HG03521 (cell line): ENCODE results near the gene TNFRSF11A.
A peak's percentile ranks its signal among the peaks of the same experiment; 100 is the strongest.

Source experiments
- ATAC-seq: cut with Tn5 transposase; IDR thresholded peaks from one replicate; pipeline ENCODE4 v1.9.1; 2021; ENCODE audit warnings: mild to moderate bottlenecking, moderate library complexity; ENCODE audit not compliant: unreplicated experiment

The TNFRSF11A gene

GRCh38 chr18:62324917-62325805, at the start of gene TNFRSF11A:
TNFRSF11A (plus strand) TSS chr18:62325310; CDS start chr18:62325353, 43 bp downstream.
- peak; percentile 65 for ATAC-seq

GRCh38 chr18:62277045-62277444, 48.1 kb upstream of the TNFRSF11A start:
- no peak for ATAC-seq

DNA sequence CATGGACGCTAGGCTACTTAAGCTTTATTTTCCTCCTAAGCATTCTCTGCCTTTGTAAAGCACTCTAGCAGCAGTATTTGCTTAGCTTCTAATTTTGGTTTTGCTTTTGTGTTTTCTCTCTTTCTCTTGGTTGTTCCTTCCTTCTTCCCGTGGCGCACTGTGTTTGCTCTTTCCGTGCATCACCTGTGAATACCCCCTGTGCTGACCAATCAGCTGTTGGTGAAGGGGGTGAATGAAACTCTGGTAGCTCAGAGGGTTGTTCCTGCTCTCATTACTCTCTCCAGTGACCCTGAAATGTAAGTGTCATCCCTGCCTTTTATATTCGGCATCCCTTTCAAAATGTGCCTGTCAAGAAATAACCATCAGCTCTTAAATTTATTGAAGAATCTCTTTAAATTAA, 45.5 kb upstream of the TNFRSF11A start:
- no peak for ATAC-seq

GRCh38 chr18:62280058-62280457, 45.1 kb upstream of the TNFRSF11A start:
- ATAC-seq = no peak

DNA sequence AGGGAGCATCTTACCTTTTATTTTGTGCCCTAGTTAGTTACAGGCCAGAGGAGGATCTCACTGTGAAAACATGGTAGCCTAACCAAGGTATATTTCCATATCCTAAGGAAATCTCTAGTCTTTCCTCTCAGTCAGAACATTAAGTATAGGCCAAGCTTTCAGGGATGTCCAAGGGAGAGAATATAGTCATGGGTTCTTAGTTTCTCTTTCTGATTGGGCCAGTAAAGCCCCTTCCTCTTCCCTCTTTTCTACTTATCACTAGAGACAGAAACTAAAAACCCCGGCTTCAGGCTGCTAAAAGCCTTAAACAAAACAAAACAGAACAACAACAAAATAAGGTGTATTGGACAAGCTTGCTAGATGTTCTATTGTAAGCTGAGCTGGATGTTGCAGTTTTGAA, 44.3 kb upstream of the TNFRSF11A start:
- no peak for ATAC-seq

DNA sequence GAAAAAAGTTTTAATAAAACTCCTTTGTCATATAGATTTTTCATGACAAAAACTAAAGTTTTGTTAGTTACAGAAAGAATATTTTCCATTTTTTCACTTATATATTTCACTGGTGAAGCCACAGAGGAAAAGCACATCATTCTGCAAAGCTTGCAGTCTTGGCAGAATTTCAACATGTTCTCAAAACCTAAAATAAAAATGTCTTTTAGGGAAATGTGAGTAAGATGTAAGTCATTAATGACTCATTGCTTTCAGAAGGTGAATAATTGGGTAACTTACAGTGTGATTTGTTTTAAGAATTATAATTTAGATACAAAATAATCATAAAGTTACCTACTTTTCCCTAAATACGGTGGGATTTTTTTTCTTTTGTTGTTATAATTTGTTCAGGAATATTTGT, 43.4 kb upstream of the TNFRSF11A start:
- no peak for ATAC-seq

DNA sequence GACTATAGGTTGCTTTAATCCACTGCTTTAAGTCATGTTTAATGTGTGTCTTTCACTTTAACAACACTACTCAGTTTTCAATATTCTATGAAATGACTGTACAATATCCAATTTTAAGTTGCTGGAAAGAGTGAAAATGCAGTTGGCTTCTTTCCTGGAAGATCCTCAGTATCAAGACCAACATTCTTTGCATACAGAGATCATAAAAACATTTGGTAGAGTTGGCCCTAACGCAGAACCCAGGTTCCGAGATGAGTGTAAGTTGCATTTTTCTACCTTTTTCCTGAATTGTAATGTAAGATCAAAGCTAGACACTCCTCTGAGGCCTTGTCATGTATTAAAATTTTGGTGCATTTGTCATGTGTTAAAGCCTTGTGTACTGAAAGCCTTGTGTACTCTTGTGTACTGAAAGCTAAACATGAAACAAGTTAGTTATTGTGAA, 42.9 kb upstream of the TNFRSF11A start:
- ATAC-seq = no peak

DNA sequence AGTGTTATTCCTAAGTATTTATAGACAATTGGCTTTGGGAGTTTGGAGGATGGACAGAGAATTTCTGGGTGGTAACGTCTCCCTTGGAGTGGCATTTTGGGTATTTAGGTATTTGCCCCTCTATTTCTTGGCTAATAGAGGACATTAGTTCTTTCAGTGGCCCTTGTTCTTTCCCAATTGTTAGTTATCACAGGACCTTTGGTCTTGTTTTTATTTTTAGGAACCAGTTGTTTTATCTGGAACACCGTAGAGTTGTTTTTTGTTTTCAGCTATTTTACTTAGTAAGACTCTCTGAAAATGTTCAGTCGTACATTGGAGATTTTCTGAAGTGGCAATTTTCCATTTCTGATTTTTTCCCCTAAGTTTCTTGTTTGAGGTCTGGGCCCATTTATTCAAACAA, 40.5 kb upstream of the TNFRSF11A start:
- ATAC-seq = no peak

GRCh38 chr18:62285281-62285680, 39.8 kb upstream of the TNFRSF11A start:
- no peak for ATAC-seq

- no peak for ATAC-seq
Measured at GRCh38 chr18:62287781-62288664, 37.1 kb upstream of the TNFRSF11A start.

GRCh38 chr18:62288665-62289008, 36.5 kb upstream of the TNFRSF11A start:
- ATAC-seq = no peak

DNA sequence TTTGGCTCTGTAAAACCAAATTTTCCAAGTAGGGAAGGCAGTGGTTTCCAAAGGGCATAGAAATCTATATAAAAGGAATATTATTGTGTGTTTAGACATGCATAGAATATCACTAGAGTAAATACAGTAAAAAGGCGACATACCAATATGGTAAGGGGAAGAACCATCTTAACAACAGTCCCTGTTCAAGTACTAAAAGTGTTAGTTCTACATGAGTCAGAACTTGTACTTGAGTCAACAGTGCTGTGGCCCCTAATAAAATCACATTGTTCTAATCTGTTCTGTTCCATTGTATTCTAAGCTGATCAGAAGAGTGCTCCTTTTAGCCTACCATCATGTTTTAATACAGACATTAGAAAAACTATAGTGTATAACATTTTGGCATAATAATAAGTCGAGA, 36.1 kb upstream of the TNFRSF11A start:
- no peak for ATAC-seq

GRCh38 chr18:62294073-62294472, 31.0 kb upstream of the TNFRSF11A start:
- ATAC-seq = no peak

- ATAC-seq = no peak
Measured at GRCh38 chr18:62300359-62300963, 24.6 kb upstream of the TNFRSF11A start.

GRCh38 chr18:62301322-62301721, 23.8 kb upstream of the TNFRSF11A start:
- ATAC-seq = no peak

DNA sequence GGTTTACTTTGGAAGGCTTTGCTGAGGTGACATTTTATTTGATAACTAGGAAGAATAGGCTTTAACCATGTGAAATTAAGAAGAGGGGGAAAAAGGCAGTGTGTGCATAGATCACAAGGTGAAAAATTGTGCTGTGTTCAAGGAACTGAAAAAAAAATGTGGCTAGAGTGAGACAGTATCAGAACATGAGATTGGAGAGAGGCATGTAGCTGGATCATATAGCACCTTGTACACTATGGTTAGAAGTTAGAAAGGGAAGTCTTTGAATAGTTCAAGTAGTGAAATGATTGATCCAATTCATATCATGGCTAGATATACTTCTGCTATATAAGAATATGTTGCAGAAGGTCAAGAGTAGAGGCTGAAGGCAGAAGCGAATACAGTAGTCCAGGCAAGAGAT, 12.3 kb upstream of the TNFRSF11A start:
- no peak for ATAC-seq

DNA sequence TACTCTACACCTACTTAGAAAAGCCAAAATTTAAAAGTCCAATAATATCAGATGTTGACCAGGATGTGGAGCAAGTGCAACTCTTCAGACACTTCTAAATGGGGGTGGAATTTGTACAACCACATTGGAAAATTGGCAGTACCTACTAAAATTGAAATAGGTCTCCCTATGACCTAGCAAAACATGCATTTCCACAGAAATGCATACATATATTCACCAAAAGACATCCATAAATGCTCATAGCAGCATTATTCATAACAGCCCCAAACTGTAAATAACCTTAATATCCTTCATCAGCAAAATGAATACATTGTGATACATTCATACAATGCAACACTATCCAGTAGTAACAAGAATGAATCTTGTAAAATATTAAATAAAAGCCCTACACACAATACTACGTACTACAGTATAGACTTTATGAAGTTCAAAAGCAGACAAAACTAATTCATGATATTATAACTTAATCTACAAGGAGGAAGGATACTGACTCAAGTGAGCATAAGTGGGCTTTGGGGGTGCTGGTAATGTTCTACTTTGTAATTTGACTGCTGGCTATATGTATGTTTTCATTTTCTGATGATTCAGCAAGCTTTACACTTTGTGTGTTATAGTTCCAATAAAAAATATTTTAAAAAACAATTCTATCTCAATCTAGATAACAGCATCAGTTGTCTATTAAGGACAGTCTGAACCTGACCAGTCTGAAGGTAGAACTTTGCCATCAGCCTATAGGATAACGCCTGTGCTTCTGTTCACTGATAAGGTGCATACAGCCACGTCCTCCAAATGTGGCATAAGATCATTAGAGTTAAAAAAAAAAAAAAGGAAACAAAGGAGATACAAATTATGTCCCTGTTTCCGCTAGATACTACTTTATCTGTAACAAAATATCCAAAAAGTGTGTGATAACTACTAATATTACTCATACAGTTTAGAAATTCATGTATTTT, 6.6 kb upstream of the TNFRSF11A start:
- no peak for ATAC-seq

GRCh38 chr18:62321201-62321600, 3.9 kb upstream of the TNFRSF11A start:
- no peak for ATAC-seq

DNA sequence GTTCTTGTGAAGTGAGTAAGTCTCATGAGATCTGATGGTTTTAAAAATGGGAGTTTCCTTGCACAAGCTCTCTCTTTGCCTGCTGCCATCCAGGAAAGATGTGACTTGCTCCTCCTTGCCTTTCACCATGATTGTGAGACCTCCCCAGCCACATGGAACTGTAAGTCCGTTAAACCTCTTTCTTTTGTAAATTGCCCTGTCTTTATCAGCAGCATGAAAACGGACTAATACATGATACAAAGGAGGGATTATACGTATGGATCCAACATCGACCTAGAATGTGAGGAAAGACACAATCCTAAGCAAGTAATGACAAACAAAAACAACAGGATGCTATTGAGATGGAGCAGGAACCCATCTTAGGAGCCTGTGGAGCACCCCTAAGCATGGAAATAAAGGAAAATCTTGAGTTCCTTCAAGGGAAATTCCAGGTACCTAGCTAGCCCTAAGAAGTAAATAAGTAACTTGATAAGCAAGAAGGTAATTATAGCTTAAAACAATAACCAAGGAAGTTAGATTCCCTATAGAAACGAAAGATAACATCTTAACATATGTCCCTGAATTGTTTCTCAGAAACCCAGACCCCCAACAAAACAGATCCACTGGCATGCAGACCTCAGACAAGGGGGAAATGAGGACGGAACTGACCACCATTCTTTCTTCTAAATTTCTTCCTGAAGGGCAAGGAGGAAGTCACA, 1.5 kb upstream of the TNFRSF11A start:
- ATAC-seq = no peak
